ENCODE data around the gene RRAS2. TPM values are rescaled to one million over a fixed set of nuclear protein-coding genes. Genes with fewer than 3 reads are reported as not detected.

The RRAS2 gene
- total RNA-seq, 4 donors from 2014 or later = 51.5 to 81.4 (median 66.8) TPM

- H3K36me3 ChIP-seq = no peaks in the 10 kb centered on the region
- intact Hi-C loops (cut with DNase I) = no loop called here
- H3K4me3 ChIP-seq (replicated peaks in 1 of 3) = no peak overlapping the region
- H3K27ac ChIP-seq = no peak overlapping the region
- no peaks in the 10 kb centered on the region for H3K9me3 ChIP-seq
- no peaks in the 10 kb centered on the region for H3K4me1 ChIP-seq
- TF ChIP-seq, protein P1, sequence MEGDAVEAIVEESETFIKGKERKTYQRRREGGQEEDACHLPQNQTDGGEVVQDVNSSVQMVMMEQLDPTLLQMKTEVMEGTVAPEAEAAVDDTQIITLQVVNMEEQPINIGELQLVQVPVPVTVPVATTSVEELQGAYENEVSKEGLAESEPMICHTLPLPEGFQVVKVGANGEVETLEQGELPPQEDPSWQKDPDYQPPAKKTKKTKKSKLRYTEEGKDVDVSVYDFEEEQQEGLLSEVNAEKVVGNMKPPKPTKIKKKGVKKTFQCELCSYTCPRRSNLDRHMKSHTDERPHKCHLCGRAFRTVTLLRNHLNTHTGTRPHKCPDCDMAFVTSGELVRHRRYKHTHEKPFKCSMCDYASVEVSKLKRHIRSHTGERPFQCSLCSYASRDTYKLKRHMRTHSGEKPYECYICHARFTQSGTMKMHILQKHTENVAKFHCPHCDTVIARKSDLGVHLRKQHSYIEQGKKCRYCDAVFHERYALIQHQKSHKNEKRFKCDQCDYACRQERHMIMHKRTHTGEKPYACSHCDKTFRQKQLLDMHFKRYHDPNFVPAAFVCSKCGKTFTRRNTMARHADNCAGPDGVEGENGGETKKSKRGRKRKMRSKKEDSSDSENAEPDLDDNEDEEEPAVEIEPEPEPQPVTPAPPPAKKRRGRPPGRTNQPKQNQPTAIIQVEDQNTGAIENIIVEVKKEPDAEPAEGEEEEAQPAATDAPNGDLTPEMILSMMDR (IDR thresholded peaks at IDR 0.05) = no peak
- TF ChIP-seq POLR2A (IDR thresholded peaks at IDR 0.05) = no peak
- WGBS, 2 donors = 82 to 87% methylated on average over 5 of the region's 5 CpGs
- no peak for DNase-seq
- no peaks in the 10 kb centered on the region for H3K27me3 ChIP-seq
These were observed 89.0 kb downstream of the RRAS2 start for GRCh38 chr11:14269692-14270573.

GRCh38 chr11:14267861-14268635 lies 90.9 kb downstream of the RRAS2 start:
- DNase-seq = no peak
- H3K4me1 ChIP-seq = no peaks in the 10 kb centered on the region
- no peak overlapping the region for H3K27ac ChIP-seq
- H3K36me3 ChIP-seq = no peaks in the 10 kb centered on the region
- no peak overlapping the region for H3K4me3 ChIP-seq (replicated peaks in 1 of 3)
- intact Hi-C loops (cut with DNase I) = no loop called here
- no peaks in the 10 kb centered on the region for H3K27me3 ChIP-seq
- no peaks in the 10 kb centered on the region for H3K9me3 ChIP-seq
- TF ChIP-seq, protein P1 (IDR thresholded peaks at IDR 0.05) = no peak
- no peak for TF ChIP-seq POLR2A (IDR thresholded peaks at IDR 0.05)
- WGBS, 2 donors = 91% methylated on average over 6 of the region's 6 CpGs

DNA sequence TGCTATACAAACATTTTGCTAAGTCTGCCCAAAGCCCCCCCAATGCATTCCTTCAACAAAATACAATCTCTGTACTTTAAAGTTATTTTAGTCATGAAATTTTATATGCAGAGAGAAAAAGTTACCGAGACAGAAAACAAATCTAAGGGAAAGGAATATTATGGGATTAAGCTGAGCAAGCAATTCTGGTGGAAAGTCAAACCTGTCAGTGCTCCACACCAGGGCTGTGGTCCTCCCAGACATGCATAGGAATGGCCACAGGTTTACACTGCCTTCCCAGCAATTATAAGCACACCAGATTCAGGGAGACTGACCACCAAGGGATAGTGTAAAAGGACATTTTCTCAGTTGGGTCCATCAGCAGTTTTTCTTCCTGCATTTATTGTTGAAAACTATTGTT lies 92.4 kb downstream of the RRAS2 start:
- H3K36me3 ChIP-seq = no peaks in the 10 kb centered on the region
- intact Hi-C loops (cut with DNase I) = no loop called here
- TF ChIP-seq POLR2A (IDR thresholded peaks at IDR 0.05) = no peak
- TF ChIP-seq, protein P1 (IDR thresholded peaks at IDR 0.05) = no peak
- H3K4me1 ChIP-seq = no peaks in the 10 kb centered on the region
- no peaks in the 10 kb centered on the region for H3K9me3 ChIP-seq
- WGBS, 2 donors = 91 to 96% methylated on average over 1 of the region's 1 CpG
- H3K27me3 ChIP-seq = no peaks in the 10 kb centered on the region
- DNase-seq = no peak
- H3K27ac ChIP-seq = no peak overlapping the region
- H3K4me3 ChIP-seq (replicated peaks in 1 of 3) = no peak overlapping the region

GRCh38 chr11:14264966-14265365 lies 94.0 kb downstream of the RRAS2 start:
- H3K9me3 ChIP-seq = no peaks in the 10 kb centered on the region
- H3K4me1 ChIP-seq = no peaks in the 10 kb centered on the region
- intact Hi-C loops (cut with DNase I) = no loop called here
- H3K27me3 ChIP-seq = no peaks in the 10 kb centered on the region
- 95 to 97% methylated on average over 2 of the region's 2 CpGs for WGBS, 2 donors
- no peak overlapping the region for H3K4me3 ChIP-seq (replicated peaks in 1 of 3)
- TF ChIP-seq, protein P1 (IDR thresholded peaks at IDR 0.05) = no peak
- no peak for TF ChIP-seq POLR2A (IDR thresholded peaks at IDR 0.05)
- H3K36me3 ChIP-seq = no peaks in the 10 kb centered on the region
- DNase-seq = no peak
- no peak overlapping the region for H3K27ac ChIP-seq
